NCI-H526 treated with DMSO at 0.1 percent for 48 hours (cell line): ENCODE data around the gene PCNX4.

Experiments used
- DNase-seq: peaks from one replicate; lab custom pipeline; 2025; lab: John Stamatoyannopoulos, UW

The PCNX4 gene

DNA sequence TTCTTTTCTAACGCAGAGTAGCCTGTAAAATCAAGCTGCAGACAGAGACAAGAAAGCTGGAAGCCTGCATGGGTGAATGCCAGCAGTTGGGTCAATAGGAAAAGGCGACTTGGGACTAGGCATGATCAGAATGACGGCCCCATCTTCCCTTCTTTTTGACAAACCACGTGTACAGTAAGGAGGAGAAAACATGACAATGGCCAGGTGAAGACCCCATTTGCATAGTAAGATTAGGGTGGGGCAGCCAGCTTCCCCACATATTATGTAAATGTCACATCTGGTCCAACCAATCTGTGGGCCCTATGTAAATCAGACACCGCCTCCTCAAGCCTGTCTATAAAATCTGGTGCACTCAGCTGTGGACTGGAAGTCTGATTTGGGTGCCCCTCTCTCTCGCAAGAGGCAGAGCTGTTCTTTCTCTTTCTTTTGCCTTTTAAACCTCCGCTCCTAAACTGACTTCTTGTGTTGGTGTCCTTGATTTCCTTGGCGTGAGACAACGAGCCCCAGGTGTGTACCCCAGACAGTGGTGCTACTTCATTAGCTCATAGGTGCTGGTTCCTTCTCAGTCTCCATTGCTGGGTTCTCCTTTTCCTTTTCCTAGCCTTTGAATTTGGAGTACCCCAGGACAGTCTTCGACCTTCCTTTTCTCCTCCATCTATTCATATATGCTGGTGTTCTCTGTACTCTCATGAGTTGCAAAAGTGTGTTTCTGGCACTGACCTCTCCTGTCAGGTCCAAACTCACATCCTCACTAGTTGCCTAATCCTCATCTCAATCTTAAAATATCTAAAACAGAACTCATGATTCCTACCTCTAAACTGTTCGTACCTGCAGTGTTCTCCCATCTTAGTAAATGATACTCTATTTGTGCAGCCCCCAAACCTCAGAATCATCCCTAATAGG, 82.9 kb downstream of the PCNX4 start:
- no peak for DNase-seq

- DNase-seq = no peak
Observed at GRCh38 chr14:60175255-60175902, 83.7 kb downstream of the PCNX4 start.

DNA sequence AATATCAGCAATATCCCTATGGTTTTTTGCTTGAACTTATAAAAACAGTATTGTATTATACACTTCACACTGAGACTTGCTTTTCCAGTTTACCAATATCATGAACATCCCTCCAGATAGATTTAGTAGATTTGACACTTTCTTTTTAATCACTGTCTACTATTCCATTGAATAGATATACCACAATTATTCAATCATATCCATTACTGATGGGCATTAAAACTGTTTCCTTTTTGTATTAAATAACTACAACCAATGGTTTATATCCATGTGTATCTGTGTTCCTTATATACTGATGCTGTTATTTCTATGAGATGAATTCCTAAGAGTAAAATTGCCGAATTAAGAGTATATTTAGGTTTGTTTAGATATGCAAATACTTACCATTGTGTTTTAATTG, 86.4 kb downstream of the PCNX4 start:
- DNase-seq = no peak

DNA sequence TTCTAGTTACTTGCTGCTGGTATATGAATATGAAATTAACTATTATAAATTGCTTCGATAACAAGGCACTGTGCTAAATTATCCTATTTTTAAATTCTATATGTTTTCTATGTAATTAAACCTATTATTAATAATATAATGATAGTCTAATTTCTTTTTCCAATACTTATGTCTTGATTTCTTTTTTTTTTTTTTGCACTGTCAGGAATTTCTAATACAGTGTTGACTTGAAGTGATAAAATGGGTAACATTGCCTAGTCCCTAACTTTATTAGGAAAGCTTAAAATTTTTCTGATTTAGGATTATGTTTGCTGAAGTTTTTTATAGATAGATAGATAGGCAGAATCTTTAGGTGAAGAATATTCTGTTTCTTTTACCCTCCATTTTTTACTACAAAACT, 87.1 kb downstream of the PCNX4 start:
- no peak for DNase-seq

DNA sequence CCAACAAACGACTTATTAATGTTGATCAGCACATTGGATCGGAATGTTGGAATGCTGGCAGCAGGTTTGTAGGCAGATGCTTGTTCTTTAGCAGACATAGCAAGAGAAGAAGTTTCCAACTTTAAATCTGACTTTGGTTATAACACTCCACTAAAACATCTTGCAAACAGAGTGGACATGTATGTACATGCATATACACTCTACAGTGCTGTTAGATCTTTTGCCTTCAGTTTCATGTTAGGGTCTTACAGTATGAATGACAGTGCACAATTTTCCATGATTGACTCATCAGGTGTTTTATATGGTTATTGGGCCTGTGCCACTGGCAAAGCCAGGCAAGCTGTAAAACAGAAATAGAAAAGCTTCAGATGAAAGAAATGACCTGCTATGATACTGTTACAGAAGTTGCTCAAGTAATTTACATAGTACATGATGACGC, 87.7 kb downstream of the PCNX4 start:
- no peak for DNase-seq

DNA sequence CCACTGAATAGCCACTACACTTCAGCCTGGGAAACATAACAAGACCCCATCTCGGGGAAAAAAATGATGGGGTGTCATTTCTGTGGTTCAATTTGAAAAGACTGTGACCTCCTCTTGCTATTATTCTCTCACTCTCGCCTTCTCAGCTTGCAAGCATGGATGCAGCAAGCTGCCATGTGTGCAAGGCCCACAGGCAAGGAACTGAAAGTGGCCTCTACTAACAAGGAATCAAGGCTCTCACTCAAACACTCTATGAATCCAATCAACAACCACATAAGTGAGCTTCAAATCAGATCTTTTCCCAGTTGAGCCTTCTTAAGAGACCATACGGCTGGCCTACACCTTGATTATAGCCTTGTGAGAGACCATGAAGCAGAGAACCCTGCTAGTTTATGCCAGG, 91.4 kb downstream of the PCNX4 start:
- DNase-seq = no peak

GRCh38 chr14:60183741-60184140, 92.0 kb downstream of the PCNX4 start:
- DNase-seq = no peak

DNA sequence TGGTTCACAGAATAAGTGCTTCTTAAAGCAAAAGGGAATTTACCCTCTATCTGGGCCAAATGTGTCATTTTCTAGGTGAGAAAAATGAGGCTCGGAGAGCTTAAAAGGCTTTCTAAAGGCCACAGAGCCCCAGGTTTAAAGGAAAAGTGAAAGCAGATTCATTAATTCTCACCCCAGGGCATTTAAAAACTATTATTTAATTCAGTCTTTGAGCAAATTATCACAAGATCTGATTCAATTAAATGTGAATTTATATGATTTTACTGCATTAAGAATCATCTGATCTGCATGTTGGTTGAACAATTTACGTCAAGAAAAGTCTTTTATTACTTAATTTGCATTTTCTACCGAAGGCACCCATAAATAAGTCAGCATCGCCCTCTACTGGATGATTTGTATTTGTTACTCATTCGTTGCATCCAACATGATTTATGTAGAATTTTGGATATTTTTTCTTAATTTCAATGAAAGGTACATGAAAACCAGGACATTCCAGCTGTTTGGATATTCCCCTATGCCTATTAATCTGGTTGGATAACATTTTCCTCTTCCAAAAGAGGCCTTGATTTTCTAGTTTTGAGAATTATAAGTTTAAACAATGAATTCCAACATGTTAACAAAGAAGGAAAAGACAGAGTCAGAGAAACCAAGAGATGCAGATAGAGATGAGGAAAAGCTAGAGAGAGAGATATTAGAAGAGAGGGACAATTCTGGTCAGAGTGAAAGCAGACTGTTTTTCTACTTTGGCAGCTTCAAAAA, 92.6 kb downstream of the PCNX4 start:
- peak; percentile 76 for DNase-seq

DNA sequence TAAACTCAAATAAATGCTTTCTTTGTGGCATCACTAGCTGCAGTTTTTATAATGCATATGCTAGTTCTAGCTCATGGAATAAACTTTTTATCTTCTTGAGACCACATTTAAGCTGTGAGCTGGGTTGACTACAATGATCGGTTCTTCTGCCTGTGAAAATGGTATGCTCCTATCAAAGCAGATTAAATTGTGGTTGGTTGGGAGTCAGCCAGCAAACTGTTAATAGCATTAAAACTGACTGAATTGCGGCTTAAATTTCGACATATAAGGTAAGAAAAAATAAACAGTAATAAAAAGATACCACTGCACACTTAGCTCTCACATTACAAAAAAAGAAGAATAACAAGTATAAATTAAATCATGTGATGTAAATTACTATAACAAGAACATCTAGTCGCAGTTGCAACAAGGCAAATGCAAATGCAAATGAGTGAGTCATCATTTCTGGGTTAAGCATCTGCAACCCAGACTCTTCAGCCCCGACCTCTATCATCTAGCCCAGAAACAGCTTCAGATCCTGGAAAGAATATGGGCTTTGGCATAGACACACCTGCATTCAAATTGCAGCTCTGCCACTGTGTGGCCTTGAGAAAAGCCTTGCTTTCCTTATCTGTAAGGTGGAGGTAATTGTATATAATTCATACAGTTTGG, 93.3 kb downstream of the PCNX4 start:
- DNase-seq = peak; percentile 79

DNA sequence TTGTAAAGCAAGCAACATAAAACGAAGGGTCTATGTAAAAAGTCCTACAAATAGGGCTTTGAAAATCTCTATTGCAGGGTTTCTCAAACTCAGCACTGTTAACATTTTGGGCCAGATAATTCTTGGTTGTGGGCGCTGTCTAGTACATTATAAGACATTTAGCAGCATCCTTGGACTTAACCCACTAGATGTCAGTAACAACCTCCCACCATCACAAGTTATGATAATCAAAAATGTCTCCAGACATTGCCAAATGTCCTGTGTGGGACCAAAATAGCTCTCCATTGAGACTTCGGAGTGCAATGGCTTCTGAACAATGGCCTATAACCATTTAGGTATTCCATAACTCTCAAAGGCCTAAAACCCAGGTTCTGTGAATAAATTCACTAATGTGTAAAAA, 96.4 kb downstream of the PCNX4 start:
- no peak for DNase-seq

DNA sequence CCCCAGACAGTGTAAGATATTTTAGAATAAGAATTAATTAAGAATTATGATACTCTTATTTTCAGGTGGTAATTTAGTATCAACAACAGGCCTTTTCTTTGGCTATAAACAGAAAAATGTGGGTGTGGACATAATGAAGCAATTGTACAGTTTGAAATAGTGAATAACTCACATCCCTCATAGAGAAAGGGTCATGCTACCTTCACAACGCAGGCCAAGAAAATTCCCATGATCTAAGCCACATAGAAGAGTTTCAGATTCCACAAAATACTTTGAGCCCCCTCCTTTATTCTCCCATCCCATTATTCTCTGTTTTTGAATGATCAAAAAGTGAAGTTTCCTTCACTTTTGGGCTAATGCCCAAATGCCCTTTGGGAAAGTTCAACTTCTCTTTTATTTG, 97.0 kb downstream of the PCNX4 start:
- no peak for DNase-seq

- no peak for DNase-seq
Observed at GRCh38 chr14:60189923-60190840, 98.5 kb downstream of the PCNX4 start.

DNA sequence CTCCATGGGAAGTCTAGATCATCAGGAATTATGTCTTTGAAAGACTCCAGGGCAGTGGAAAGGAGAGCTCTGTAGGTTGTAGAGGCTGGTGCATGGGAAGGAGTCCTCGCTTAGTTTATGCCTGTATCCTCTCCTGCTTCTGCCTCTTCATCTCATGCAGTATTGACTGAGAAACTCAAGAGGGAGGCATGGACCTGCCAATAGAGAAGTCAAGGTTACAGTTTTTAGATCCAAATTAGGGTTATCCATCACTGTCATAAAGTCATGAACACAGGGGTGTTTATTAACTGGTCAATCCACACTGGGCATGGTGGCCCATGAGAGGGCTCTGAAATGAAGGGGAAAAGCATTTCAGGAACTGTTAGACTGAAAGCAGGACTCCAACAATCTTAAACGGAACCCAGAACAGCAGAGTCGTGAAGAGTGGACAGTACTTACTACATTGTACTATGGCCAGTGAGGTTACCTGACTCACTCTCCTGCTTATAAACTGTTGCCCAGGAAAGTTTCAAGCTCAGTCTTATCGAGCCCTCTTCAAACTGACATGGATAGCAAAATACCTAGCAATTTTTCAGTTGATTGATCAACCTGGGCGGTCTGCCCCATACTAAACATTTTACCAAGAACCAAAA, 103.6 kb downstream of the PCNX4 start:
- DNase-seq = no peak

DNA sequence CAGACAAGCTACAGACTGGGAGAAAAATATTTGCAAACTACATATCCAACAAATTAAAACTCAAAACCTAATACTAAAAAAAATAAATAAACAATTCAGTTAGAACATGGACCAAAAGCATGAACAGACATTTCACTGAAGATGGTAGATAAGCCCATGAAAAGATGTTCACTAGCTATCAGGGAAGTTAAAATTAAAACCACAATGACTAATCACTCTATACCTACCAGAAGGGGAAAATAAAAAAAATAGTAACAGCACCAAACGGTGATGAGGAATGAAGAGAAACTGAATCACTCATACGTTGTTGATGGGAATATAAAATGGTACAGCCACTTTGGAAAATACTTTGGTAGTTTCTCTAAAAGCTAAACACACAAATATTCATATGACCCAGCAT, 104.6 kb downstream of the PCNX4 start:
- DNase-seq = no peak

GRCh38 chr14:60197629-60198303, 106.0 kb downstream of the PCNX4 start:
- DNase-seq = no peak

DNA sequence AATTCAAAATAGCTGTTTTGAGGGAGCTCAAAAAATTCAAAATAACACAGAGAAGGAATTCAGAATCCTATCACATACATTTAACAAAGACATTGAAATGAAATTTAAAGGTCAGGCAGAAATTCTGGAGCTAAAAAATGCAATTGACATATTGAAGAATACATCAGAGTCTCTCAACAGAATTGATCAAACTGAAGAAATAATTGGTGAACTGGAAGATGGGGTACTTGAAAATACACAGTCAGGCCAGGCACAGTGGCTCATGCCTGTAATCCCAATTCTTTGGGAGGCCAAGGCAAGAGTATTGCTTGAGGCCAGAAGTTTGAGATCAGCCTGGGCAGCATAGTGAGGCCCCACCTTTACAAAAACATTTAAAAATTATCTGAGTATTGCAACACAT, 107.6 kb downstream of the PCNX4 start:
- DNase-seq = no peak

GRCh38 chr14:60204104-60204842, 112.5 kb downstream of the PCNX4 start:
- peak; percentile 26 for DNase-seq

GRCh38 chr14:60204843-60205774, 113.4 kb downstream of the PCNX4 start:
- DNase-seq = peak; percentile 19
